Mesendoderm (in vitro differentiated cells): ENCODE data around the gene MAP3K8. TPM values are rescaled to one million over a fixed set of nuclear protein-coding genes. Genes with fewer than 3 reads are reported as not detected.

Experiments
- DNase-seq: peaks from one replicate; pipeline ENCODE4 v3.0.0; 2013
- H2AK5ac ChIP-seq: 2 replicates; pipeline ENCODE4 v1.6.1; 2013; ENCODE audit warnings: low read length, inconsistent platforms
- H2BK120ac ChIP-seq: 2 replicates; pipeline ENCODE4 v1.6.1; 2013; ENCODE audit warnings: low read depth, mild to moderate bottlenecking, low read length, moderate library complexity, mixed read lengths
- H2BK15ac ChIP-seq: replicated peaks from 2 replicates; pipeline ENCODE4 v1.6.1; 2013; ENCODE audit warnings: low read depth, mild to moderate bottlenecking, moderate library complexity
- H2BK5ac ChIP-seq: 2 replicates; pipeline ENCODE4 v1.6.1; 2013; ENCODE audit warnings: low read length, inconsistent platforms
- H3K18ac ChIP-seq: 2 replicates; pipeline ENCODE4 v1.6.1; 2013; ENCODE audit warnings: mild to moderate bottlenecking, low read length, mixed read lengths
- H3K23ac ChIP-seq: one replicate; pipeline ENCODE4 v1.6.1; 2013; ENCODE audit warnings: low read length
- H3K27ac ChIP-seq: 2 replicates; pipeline ENCODE4 v1.5.1; 2013; ENCODE audit warnings: low read depth, mild to moderate bottlenecking, inconsistent platforms, low read length, moderate library complexity
- H3K27me3 ChIP-seq: 2 replicates; pipeline ENCODE4 v1.6.1; 2013; ENCODE audit warnings: low read length, control low read depth, mild to moderate bottlenecking, inconsistent platforms; ENCODE audit not compliant: insufficient read depth, poor library complexity
- H3K36me3 ChIP-seq: 2 replicates; pipeline ENCODE4 v1.6.1; 2013; ENCODE audit warnings: low read length, inconsistent platforms; ENCODE audit not compliant: control insufficient read depth, insufficient read depth
- H3K4ac ChIP-seq: one replicate; pipeline ENCODE4 v1.6.1; 2013; ENCODE audit warnings: low read depth, mild to moderate bottlenecking, low read length, moderate library complexity
- H3K4me1 ChIP-seq: 2 replicates; pipeline ENCODE4 v1.6.1; 2013; ENCODE audit warnings: low read depth, low read length, inconsistent platforms; ENCODE audit not compliant: control insufficient read depth
- H3K4me2 ChIP-seq: 2 replicates; pipeline ENCODE4 v1.6.1; 2013; ENCODE audit warnings: low read length
- H3K4me3 ChIP-seq: 2 replicates; pipeline ENCODE4 v1.5.1; 2013; ENCODE audit warnings: mild to moderate bottlenecking, low read length
- H3K56ac ChIP-seq: one replicate; pipeline ENCODE4 v1.6.1; 2013; ENCODE audit warnings: low read length
- H3K79me1 ChIP-seq: 2 replicates; pipeline ENCODE4 v1.6.1; 2013; ENCODE audit warnings: low read length, inconsistent platforms
- H3K79me2 ChIP-seq: 2 replicates; pipeline ENCODE4 v1.6.1; 2013; ENCODE audit warnings: mild to moderate bottlenecking, low read length; ENCODE audit not compliant: control insufficient read depth, insufficient read depth
- H3K9ac ChIP-seq: 2 replicates; pipeline ENCODE4 v1.6.1; 2013; ENCODE audit warnings: low read length, inconsistent platforms
- H4K5ac ChIP-seq: one replicate; pipeline ENCODE4 v1.6.1; 2013; ENCODE audit warnings: low read length
- H4K8ac ChIP-seq: one replicate; pipeline ENCODE4 v1.6.1; 2013; ENCODE audit warnings: low read depth, mild to moderate bottlenecking, control low read depth, low read length, moderate library complexity
- WGBS: extraction: QIAGEN DNeasy Blood & Tissue Kit; methylation state at CpG from one replicate; pipeline ENCODE4 v1.1.7; 2013; ENCODE audit warnings: low lambda C conversion rate, missing lambda C conversion rate; ENCODE audit not compliant: insufficient coverage; ENCODE audit errors: extremely low coverage; 5-methylcytosine and 5-hydroxymethylcytosine counted together
- polyA plus RNA-seq, 2 experiments: library from polyadenylated mRNA; stranded (reverse); fragments of 200-250 nt; gene quantifications; one replicate each; pipeline ENCODE4 v1.2.3, GENCODE V29; 2013

MAP3K8 gene
- polyA plus RNA-seq (2013, experiment 1 of 2), result 6.5 TPM
- polyA plus RNA-seq (2013, experiment 2 of 2), result 6.2 TPM

- Histone ChIP-seq H3K23ac (peak within 1 kb of the TSS; percentile 69), H2BK5ac (peak within 1 kb of the TSS; percentile 13), H3K27ac (peak within 1 kb of the TSS; percentile 97), H3K79me2 (peaks cover 5% of the 10 kb centered on the region), H3K79me1 (peaks cover 4% of the 10 kb centered on the region), H3K27me3 (no peaks in the 10 kb centered on the region), H4K5ac (no peak within 1 kb of the TSS), H3K9ac (peak within 1 kb of the TSS; percentile 81), H3K4me3 (peak within 1 kb of the TSS; percentile 61), H3K36me3 (no peaks in the 10 kb centered on the region), H3K56ac (peak within 1 kb of the TSS; percentile 90), H3K4me2 (peak within 1 kb of the TSS; percentile 97), H4K8ac (peak within 1 kb of the TSS; percentile 28), H3K4ac (peak within 1 kb of the TSS; percentile 92), H2AK5ac (no peak within 1 kb of the TSS), H2BK120ac (peak within 1 kb of the TSS; percentile 63), H3K18ac (peak within 1 kb of the TSS; percentile 91), H3K4me1 (peaks cover 3% of the 10 kb centered on the region), H2BK15ac (peak within 1 kb of the TSS; percentile 4)
- no CpG with 5 or more reads among the region's 56 CpGs for WGBS
- DNase-seq, result peak; percentile 97
Measured at GRCh38 chr10:30433730-30434272, at the start of gene MAP3K8. MAP3K8 (plus strand) TSS chr10:30434184; CDS start chr10:30438939, 4,755 bp downstream.

- WGBS, result no CpG with 5 or more reads among the region's 10 CpGs
Measured at GRCh38 chr10:30384701-30385201, 49.2 kb upstream of the MAP3K8 start.

GRCh38 chr10:30386801-30387588 is 47.0 kb upstream of the MAP3K8 start:
- no peak overlapping the region for H2BK5ac ChIP-seq
- H3K79me1 ChIP-seq, result no peaks in the 10 kb centered on the region
- DNase-seq, result no peak
- H3K27ac ChIP-seq, result no peak overlapping the region
- H3K4ac ChIP-seq, result no peak overlapping the region
- no peaks in the 10 kb centered on the region for H3K4me1 ChIP-seq
- H4K8ac ChIP-seq, result no peak overlapping the region
- no peaks in the 10 kb centered on the region for H3K36me3 ChIP-seq
- no peak overlapping the region for H3K4me2 ChIP-seq
- no peak overlapping the region for H2BK15ac ChIP-seq
- no peak overlapping the region for H3K56ac ChIP-seq
- H3K9ac ChIP-seq, result no peak overlapping the region
- H3K4me3 ChIP-seq, result no peak overlapping the region
- no peak overlapping the region for H2AK5ac ChIP-seq
- H4K5ac ChIP-seq, result no peak overlapping the region
- H3K23ac ChIP-seq, result no peak overlapping the region
- H3K27me3 ChIP-seq, result no peaks in the 10 kb centered on the region
- no peaks in the 10 kb centered on the region for H3K79me2 ChIP-seq
- WGBS, result no CpG with 5 or more reads among the region's 13 CpGs
- no peak overlapping the region for H3K18ac ChIP-seq
- H2BK120ac ChIP-seq, result no peak overlapping the region

More at GRCh38 chr10:30384701-30385201, 49.2 kb upstream of the MAP3K8 start:
- Histone ChIP-seq H3K4me2 (no peak overlapping the region), H2AK5ac (no peak overlapping the region), H3K36me3 (no peaks in the 10 kb centered on the region), H3K4ac (no peak overlapping the region), H3K79me2 (no peaks in the 10 kb centered on the region), H3K23ac (no peak overlapping the region), H3K9ac (no peak overlapping the region), H2BK5ac (no peak overlapping the region), H4K8ac (no peak overlapping the region), H2BK15ac (no peak overlapping the region), H3K27me3 (no peaks in the 10 kb centered on the region), H3K79me1 (no peaks in the 10 kb centered on the region), H3K27ac (no peak overlapping the region), H3K56ac (no peak overlapping the region), H3K4me1 (no peaks in the 10 kb centered on the region), H3K4me3 (no peak overlapping the region), H2BK120ac (no peak overlapping the region), H4K5ac (no peak overlapping the region), H3K18ac (no peak overlapping the region)
- peak; percentile 58 for DNase-seq

GRCh38 chr10:30387646-30388243 is 46.2 kb upstream of the MAP3K8 start:
- H2AK5ac ChIP-seq, result no peak overlapping the region
- H4K5ac ChIP-seq, result no peak overlapping the region
- DNase-seq, result no peak
- H3K23ac ChIP-seq, result no peak overlapping the region
- H2BK15ac ChIP-seq, result no peak overlapping the region
- H3K79me1 ChIP-seq, result no peaks in the 10 kb centered on the region
- no peak overlapping the region for H2BK120ac ChIP-seq
- H3K18ac ChIP-seq, result no peak overlapping the region
- no peak overlapping the region for H2BK5ac ChIP-seq
- H3K56ac ChIP-seq, result no peak overlapping the region
- H4K8ac ChIP-seq, result no peak overlapping the region
- H3K27me3 ChIP-seq, result no peaks in the 10 kb centered on the region
- no peak overlapping the region for H3K4me2 ChIP-seq
- WGBS, result no CpG with 5 or more reads among the region's 3 CpGs
- no peak overlapping the region for H3K4ac ChIP-seq
- no peaks in the 10 kb centered on the region for H3K79me2 ChIP-seq
- no peaks in the 10 kb centered on the region for H3K36me3 ChIP-seq
- H3K9ac ChIP-seq, result no peak overlapping the region
- H3K4me1 ChIP-seq, result no peaks in the 10 kb centered on the region
- no peak overlapping the region for H3K4me3 ChIP-seq
- H3K27ac ChIP-seq, result no peak overlapping the region

- Histone ChIP-seq H4K8ac (no peak overlapping the region), H3K4me2 (no peak overlapping the region), H3K56ac (no peak overlapping the region), H2BK15ac (no peak overlapping the region), H2BK5ac (no peak overlapping the region), H3K79me1 (no peaks in the 10 kb centered on the region), H2AK5ac (no peak overlapping the region), H3K36me3 (no peaks in the 10 kb centered on the region), H3K27ac (no peak overlapping the region), H3K4ac (no peak overlapping the region), H3K4me1 (no peaks in the 10 kb centered on the region), H3K9ac (no peak overlapping the region), H3K18ac (no peak overlapping the region), H3K27me3 (no peaks in the 10 kb centered on the region), H2BK120ac (no peak overlapping the region), H3K79me2 (no peaks in the 10 kb centered on the region), H3K23ac (no peak overlapping the region), H4K5ac (no peak overlapping the region), H3K4me3 (no peak overlapping the region)
- no peak for DNase-seq
- no CpG with 5 or more reads among the region's 1 CpG for WGBS
Measured at GRCh38 chr10:30389543-30389942, 44.4 kb upstream of the MAP3K8 start.
